GM12864 (cell line): ENCODE measurements around the gene MAPK6.

Source experiments
- DNase-seq: peaks from one replicate; pipeline ENCODE4 v3.0.0-alpha.2; 2011; ENCODE audit warnings: low read depth
- H3K4me3 ChIP-seq: 2 replicates; pipeline ENCODE4 v1.5.1; 2011; ENCODE audit warnings: mild to moderate bottlenecking, low read depth, low read length, control low read depth
- CTCF ChIP-seq: IDR thresholded peaks from 2 replicates; pipeline ENCODE4 v1.5.1; 2011; ENCODE audit warnings: low read depth, mild to moderate bottlenecking, moderate library complexity, low read length, control low read depth, inconsistent platforms; ENCODE audit errors: missing control alignments

Gene MAPK6

GRCh38 chr15:52114261-52115055 is 95.4 kb downstream of the MAPK6 start:
- no peak for TF ChIP-seq CTCF
- H3K4me3 ChIP-seq = no peak overlapping the region
- DNase-seq = no peak

GRCh38 chr15:52115598-52116427 is 96.8 kb downstream of the MAPK6 start:
- DNase-seq = no peak
- TF ChIP-seq CTCF = no peak
- H3K4me3 ChIP-seq = no peak overlapping the region
